RWPE2 (cell line): ENCODE data around the gene ARHGAP26.

ENCODE experiments used
- ATAC-seq: fragments of 200-7000 bp; cut with Tn5 transposase; 3 replicates; pipeline ENCODE4 v1.9.1; 2021; ENCODE audit warnings: low read depth
- DNase-seq: peaks from one replicate; pipeline ENCODE4 v3.0.0-alpha.2; 2020; ENCODE audit warnings: low spot score
- H3K27ac ChIP-seq: fragments of 450-650 bp; 2 replicates; pipeline ENCODE4 v1.5.1; 2017; ENCODE audit warnings: mild to moderate bottlenecking; ENCODE audit not compliant: poor library complexity, severe bottlenecking
- H3K27me3 ChIP-seq: fragments of 250-450 bp; sonication (Bioruptor Pico); 2 replicates; pipeline ENCODE4 v1.5.1; 2021; ENCODE audit warnings: mild to moderate bottlenecking, moderate library complexity; ENCODE audit not compliant: insufficient read depth, poor library complexity, severe bottlenecking
- H3K36me3 ChIP-seq: fragments of 250-450 bp; sonication (Bioruptor Pico); 2 replicates; pipeline ENCODE4 v1.5.1; 2020; ENCODE audit warnings: low read depth, mild to moderate bottlenecking, moderate library complexity
- H3K4me1 ChIP-seq: fragments of 250-450 bp; sonication (Bioruptor Pico); 2 replicates; pipeline ENCODE4 v1.5.1; 2021; ENCODE audit warnings: mild to moderate bottlenecking, moderate library complexity; ENCODE audit not compliant: insufficient read depth, poor library complexity, severe bottlenecking
- H3K4me3 ChIP-seq: fragments of 250-450 bp; sonication (Bioruptor Pico); 2 replicates; pipeline ENCODE4 v1.5.1; 2021; ENCODE audit warnings: mild to moderate bottlenecking, moderate library complexity; ENCODE audit not compliant: severe bottlenecking
- H3K9me3 ChIP-seq: fragments of 250-450 bp; sonication (Bioruptor Pico); 2 replicates; pipeline ENCODE4 v1.5.1; 2021; ENCODE audit warnings: mild to moderate bottlenecking, moderate library complexity; ENCODE audit not compliant: severe bottlenecking
- TF ChIP-seq, protein P1 (sequence below): fragments of 450-650 bp; IDR thresholded peaks from one replicate; pipeline ENCODE4 v1.5.1; 2017; ENCODE audit warnings: mild to moderate bottlenecking, moderate library complexity; ENCODE audit not compliant: poor library complexity, severe bottlenecking

Gene ARHGAP26

DNA sequence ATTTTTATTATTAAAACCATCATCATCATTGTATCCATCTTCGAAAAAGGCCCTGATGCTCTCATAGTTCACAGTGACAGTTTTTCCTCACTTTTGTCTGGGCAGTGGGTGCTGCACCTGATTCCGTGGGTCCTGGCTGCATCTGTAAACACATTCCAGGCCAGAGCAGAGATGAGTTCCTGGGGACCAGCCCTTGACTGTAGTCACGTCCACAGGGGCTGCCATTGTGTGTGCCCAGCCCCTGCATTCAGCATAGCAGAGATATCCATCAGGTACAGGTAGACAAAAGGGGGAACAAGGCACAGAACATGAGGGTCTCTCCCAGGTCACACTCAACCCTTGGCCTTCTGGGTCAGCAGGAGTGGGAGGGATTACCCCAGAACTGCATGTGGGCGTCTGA lies 444.3 kb downstream of the ARHGAP26 start:
- ATAC-seq (no peak), DNase-seq (no peak)
- TF ChIP-seq, protein P1, sequence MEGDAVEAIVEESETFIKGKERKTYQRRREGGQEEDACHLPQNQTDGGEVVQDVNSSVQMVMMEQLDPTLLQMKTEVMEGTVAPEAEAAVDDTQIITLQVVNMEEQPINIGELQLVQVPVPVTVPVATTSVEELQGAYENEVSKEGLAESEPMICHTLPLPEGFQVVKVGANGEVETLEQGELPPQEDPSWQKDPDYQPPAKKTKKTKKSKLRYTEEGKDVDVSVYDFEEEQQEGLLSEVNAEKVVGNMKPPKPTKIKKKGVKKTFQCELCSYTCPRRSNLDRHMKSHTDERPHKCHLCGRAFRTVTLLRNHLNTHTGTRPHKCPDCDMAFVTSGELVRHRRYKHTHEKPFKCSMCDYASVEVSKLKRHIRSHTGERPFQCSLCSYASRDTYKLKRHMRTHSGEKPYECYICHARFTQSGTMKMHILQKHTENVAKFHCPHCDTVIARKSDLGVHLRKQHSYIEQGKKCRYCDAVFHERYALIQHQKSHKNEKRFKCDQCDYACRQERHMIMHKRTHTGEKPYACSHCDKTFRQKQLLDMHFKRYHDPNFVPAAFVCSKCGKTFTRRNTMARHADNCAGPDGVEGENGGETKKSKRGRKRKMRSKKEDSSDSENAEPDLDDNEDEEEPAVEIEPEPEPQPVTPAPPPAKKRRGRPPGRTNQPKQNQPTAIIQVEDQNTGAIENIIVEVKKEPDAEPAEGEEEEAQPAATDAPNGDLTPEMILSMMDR = no peak
- H3K4me3 ChIP-seq = no peak overlapping the region
- H3K36me3 ChIP-seq = no peaks in the 10 kb centered on the region
- no peaks in the 10 kb centered on the region for H3K27me3 ChIP-seq
- no peak overlapping the region for H3K27ac ChIP-seq
- no peaks in the 10 kb centered on the region for H3K9me3 ChIP-seq
- H3K4me1 ChIP-seq = peaks cover 8% of the 10 kb centered on the region

DNA sequence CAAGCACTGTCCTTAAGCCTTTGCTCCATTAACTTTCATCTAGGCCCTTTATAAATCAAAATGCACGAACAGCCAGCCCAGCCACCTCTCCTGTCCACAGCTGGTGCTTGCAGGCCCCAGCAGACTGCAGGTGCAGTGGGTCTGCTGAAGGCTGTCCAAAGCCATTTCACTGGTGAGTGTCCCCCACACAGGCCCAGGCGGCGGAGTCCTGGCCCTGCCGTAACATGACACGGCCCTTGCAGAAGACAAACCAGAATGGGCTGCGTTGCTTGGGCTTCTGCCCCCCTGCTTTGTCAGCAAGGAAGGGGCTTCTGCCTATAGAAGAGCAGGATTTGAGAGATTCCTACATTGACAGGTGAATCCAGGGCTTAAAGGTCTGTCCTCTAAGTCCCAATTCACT lies 444.7 kb downstream of the ARHGAP26 start:
- Histone ChIP-seq H3K4me1 (peaks cover 8% of the 10 kb centered on the region), H3K4me3 (no peak overlapping the region)

DNA sequence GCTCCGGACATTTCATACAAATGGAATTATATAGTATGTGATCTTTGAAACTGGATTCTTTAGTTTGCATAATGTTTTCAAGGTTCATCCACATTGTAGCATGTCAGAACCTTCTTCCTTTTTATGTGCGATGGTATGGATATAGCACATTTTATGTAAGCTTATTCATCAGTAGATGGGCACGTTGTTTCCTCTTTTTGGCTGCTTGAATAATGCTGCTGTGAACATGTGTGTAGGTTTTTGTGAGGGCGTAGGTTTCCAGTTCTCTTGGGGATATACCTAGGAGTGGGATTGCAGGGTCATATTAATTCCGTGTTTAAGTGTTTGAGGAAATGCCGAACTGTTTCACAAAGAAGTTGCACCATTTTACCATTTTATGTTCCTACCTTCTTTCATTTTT lies 445.5 kb downstream of the ARHGAP26 start:
- DNase-seq (no peak), ATAC-seq (no peak)
- Histone ChIP-seq H3K4me1 (peaks cover 8% of the 10 kb centered on the region), H3K27me3 (no peaks in the 10 kb centered on the region), H3K4me3 (no peak overlapping the region), H3K9me3 (no peaks in the 10 kb centered on the region), H3K27ac (no peak overlapping the region), H3K36me3 (no peaks in the 10 kb centered on the region)
- TF ChIP-seq, protein P1 = no peak

More for the DNA sequence above, 444.7 kb downstream of the ARHGAP26 start:
- TF ChIP-seq, protein P1 = no peak
- no peak overlapping the region for H3K27ac ChIP-seq
- H3K36me3 ChIP-seq = no peaks in the 10 kb centered on the region
- no peaks in the 10 kb centered on the region for H3K9me3 ChIP-seq
- DNase-seq = no peak
- no peak for ATAC-seq
- H3K27me3 ChIP-seq = no peaks in the 10 kb centered on the region

DNA sequence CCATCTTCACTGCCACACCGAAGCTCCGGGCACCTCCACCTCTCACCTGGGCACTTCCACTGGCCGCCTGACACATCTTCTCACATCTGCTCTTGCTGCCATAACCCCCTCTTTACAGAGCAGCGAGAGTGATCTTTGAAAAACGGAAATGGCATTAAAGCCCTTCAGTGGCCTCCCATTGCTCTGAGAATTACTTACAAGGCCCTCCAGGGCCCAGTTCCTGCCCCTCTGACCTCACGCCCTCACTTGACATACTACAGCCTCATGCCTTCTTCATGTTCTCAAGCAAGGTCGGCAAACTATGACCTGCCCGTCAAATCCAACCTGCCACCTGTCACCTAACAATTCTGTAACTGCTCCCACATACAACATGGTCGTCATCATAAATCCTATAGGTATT lies 446.0 kb downstream of the ARHGAP26 start:
- H3K27me3 ChIP-seq = no peaks in the 10 kb centered on the region
- no peak overlapping the region for H3K4me3 ChIP-seq
- TF ChIP-seq, protein P1 = no peak
- no peaks in the 10 kb centered on the region for H3K36me3 ChIP-seq
- H3K4me1 ChIP-seq = peaks cover 8% of the 10 kb centered on the region
- DNase-seq = no peak
- ATAC-seq = no peak
- H3K9me3 ChIP-seq = no peaks in the 10 kb centered on the region
- no peak overlapping the region for H3K27ac ChIP-seq

DNA sequence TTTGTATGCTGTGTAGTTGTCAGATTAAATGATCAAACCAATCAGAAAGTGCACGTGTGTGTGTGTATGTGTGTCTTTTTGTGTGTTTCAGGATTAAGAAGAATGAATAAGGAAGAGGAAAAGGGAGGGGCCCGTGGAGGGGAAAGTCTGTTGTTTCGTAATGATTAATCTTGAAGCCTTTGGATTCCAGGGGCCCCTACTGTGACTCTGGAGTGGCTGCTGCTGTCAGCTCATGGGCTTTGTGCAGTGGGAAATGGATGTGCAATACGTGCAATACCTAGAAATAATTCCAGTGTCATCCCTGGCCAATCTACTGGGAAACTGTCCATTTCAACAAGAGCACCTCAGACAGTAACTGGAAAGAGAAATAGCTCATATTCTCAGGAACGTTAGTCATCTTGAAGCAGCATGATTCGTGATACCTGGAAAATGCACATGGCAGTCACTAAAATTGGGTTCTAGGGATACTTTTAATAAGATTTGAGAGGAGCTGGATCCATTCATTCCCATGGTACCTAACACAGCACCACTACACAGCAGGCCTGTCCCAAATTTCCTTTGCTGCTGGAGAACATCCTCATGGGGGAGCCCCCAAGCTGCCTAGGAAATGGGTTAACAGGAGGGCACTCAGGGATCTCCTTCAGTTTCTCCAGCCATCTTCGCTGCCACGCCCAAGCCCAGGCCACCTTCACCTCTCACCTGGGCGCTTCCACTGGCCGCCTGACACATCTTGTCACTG lies 447.1 kb downstream of the ARHGAP26 start:
- ATAC-seq (peak; percentile 65), DNase-seq (no peak)
- TF ChIP-seq, protein P1 = peak; percentile 30
- Histone ChIP-seq H3K36me3 (no peaks in the 10 kb centered on the region), H3K27me3 (no peaks in the 10 kb centered on the region), H3K27ac (peak overlapping the region; percentile 10), H3K4me1 (peaks cover 8% of the 10 kb centered on the region), H3K9me3 (no peaks in the 10 kb centered on the region), H3K4me3 (no peak overlapping the region)
